Measurements from ENCODE around the gene HGFAC.

The HGFAC gene

GRCh38 chr4:3476936-3477749 lies 35.4 kb downstream of the HGFAC start:
- DNase-seq, result no peak

DNA sequence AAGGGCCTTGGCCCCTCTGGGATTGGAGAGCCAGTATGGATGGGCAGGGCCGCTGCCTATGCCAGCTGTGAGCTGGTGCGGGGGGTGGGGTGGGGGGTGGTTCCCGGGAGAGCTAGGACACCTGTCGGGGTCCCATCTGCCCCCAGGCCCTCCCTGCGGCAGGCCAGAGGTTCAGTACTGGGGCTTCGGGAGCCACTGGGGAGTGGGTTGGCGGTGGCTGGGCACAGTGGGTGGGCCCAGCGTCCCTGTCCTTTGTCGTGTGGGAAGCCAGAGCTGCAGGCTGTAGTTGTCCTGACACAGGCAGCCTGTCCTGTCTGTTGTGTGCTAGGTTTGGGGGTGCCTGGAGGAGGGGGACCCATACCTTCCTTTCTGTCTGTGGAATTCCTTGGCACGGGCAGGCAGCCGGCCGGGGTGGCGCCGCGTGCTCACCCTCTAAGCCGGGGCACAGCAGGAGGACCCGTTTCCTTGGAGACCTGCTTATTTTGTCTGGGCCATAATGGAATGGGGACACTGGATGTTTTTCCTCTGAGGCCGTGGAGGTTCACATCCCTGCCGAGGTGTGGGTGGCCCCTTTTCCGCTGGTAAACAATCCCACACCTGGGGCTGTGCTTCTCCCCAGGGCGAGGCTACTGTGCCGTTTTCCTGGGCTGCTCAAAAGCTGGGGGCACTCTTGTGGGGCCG lies 36.1 kb downstream of the HGFAC start:
- DNase-seq, result no peak

DNA sequence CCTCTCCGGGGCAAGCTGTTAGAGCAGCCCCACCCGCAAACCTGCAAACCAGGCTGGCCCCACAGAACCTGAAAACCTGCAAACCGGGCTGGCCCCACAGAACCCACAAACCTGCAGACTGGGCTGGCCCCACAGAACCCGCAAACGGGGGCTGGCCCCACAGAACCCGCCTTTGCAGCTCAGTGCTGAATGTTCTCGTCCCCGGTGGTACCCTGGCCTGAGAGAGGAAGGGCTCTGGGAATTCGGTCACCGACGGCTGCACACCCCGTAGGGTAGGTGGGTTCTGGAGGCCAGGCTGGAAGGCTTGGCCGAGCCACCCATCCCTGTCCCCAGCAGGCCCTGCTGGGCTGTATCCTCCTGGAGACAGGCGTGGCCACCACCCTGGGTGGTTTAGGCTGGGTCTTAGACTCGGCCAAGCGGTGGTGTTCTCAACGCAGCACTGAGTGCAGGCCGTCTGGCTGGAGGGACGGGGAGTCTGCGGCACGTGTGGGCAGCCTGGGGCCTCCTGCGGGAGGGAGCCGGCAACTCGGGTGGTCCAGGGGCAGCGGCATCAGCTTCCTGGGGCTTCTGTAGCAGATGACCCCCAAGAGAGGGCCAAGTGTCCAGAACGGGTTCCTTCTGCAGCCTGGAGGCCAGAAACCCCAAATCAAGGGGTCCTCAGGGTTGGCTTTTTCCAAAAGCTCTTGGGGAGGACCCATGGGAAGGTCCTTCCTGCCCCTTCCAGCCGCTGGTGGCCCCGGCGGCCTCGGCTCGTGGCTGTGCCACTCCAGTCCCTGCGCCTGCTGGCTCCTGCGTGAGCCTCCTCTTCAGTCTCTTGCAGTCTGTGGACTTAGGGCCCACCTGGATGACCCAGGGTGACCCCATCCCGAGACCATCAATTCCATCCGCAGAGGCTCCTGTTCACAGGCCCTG lies 36.9 kb downstream of the HGFAC start:
- DNase-seq, result no peak

GRCh38 chr4:3479358-3480101 lies 37.8 kb downstream of the HGFAC start:
- DNase-seq, result no peak

DNA sequence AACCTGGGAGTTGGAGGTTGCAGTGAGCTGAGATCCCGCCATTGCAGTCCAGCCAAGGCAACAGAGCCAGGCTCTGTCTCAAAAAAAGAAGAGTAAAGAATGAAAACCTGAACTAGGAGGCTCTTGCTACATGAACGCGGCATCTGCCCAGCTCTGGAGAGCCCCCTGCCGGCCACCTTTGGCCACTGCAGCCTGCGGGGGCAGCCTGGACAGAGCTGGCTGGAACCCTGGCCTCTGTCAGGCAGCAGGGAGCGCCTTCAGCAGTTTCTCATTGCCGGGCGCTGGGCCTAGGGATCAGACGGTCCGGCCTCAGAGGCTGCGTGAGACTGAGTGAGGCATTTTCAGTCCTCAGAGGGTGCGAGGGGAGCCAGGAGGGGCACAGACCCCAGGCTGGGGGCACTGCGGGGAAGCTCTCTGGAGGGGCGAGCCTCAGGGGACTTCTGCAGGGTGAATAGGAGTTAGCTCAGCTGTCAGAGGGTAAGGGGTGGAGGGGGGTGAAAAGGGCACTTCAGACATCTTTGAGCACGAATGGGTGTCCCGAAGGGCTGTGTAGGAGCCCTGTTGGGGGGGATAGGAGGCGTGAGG lies 38.9 kb downstream of the HGFAC start:
- peak; percentile 38 for DNase-seq

DNA sequence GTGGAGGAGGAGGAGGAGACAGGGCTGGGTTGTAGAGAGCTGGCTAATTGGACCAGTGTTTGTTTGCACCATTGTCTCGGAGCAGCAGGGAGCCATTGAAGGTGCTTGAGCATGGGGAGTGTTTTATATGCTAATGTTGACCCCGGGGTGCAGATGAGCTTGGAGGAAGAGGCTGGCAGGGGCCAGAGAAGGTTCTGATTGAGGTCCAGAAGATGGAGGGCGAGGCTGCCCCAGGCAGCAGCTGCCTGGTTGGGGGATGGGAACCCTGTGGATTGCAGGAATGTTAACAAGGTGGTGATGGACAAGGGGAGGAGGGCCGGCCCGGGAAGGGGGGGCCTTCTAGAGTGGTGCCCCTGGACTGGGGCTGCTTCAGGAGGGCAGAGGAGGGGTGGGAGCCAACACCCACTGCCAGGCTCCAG lies 39.4 kb downstream of the HGFAC start:
- no peak for DNase-seq

- DNase-seq, result no peak
Measured at GRCh38 chr4:3481783-3482393, 40.1 kb downstream of the HGFAC start.

GRCh38 chr4:3482707-3483106 lies 40.9 kb downstream of the HGFAC start:
- no peak for DNase-seq

DNA sequence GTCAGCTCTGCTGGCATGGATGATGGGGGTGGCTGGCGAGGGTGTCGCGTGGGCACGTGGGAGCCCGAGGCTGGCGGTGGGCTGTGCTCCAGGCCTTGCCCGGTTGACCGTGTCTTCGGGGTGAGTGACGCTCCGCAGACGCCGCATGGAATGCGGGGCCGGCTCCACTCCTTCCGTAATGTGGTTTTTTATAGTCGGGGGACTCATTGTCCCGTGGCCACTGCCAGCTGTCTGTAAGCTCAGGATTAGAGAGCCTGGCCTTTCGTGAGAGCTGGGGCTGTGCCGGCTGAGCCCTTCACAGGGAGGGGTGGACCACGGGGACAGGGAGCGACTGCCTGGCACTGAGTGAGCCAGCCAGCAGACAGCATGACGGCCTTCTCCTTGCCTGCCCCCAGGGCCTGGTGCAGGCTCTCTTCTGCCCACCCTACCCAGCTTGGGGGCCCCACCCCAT lies 41.7 kb downstream of the HGFAC start:
- DNase-seq, result no peak

- DNase-seq, result no peak
Measured at GRCh38 chr4:3484057-3484973, 42.5 kb downstream of the HGFAC start.

- no peak for DNase-seq
Measured at GRCh38 chr4:3485011-3485791, 43.4 kb downstream of the HGFAC start.

- DNase-seq, result no peak
Measured at GRCh38 chr4:3485886-3486540, 44.2 kb downstream of the HGFAC start.

- no peak for DNase-seq
Measured at GRCh38 chr4:3486541-3487540, 45.1 kb downstream of the HGFAC start.

DNA sequence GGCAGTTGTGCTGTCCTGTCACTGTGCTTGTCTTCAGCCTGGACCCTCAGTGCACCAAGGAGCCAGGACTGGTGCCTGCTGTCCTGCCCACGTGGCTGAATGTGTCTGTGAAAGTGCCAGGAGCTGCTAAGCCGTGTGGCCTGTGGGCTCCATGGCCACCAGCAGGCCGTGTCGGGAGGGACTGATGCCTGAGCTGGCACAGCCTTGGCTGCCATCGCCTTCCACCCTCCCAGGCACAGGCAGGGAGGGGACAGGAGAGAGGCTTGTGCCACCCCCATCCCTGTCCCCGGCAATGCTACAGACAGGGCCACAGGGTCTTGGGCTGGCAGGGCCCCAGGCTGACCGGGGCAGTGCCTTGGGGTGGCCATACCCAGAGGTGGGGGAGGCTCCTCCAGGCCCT lies 46.1 kb downstream of the HGFAC start:
- no peak for DNase-seq

DNA sequence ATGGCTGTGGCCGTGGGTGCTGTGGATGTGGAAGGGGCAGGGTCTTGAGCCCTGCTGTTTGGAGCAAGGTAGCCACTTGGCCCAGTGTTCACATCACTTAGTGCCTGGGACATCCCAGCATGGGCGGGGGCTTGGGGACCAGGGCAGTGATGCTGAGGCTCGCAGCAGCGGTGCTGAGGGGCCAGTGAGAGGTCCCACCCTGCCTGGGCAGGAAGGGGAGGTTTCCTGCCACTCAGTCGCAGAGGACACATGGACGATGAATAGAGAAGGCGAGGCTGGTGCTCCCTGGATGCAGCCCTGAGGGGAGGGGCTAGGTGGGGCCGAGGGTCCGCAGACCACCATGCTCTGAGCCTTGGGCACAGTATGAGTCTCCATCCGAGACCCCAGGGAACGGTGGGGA lies 47.1 kb downstream of the HGFAC start:
- no peak for DNase-seq

DNA sequence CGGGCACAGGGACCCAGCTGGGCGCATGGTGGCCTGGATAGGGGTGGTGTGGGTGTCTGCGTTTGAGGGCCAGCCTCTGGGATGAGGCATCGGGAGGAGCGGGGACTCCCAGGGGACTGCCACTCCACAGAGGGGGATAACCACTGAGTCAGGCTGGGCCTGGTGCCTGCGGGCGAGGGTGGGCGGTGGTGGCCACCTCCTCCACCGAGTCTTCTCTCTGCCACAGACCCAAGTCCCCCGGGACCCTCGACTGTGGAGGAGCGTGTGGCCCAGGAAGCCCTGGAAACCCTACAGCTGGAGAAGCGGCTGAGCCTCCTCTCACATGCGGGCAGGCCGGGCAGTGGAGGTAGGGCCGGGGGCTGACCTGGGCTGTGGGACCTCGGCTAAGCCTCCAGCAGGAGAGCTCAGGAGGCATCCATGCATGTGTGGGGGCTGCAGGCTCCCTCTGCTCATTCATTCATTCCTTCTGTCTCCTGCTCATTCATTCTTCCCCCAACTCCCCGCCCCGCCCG lies 47.7 kb downstream of the HGFAC start:
- DNase-seq, result peak; percentile 9

GRCh38 chr4:3491681-3492405 lies 50.1 kb downstream of the HGFAC start:
- no peak for DNase-seq
